ENCODE measurements around the gene CSNK1D. TPM values are rescaled to one million over a fixed set of nuclear protein-coding genes. Genes with fewer than 3 reads are reported as not detected.

The CSNK1D gene
- total and polyA plus RNA-seq, 10 of the 15 experiments (the other 5 are each of a cell fraction or from before 2014, with no cell fraction given), result 5.7 to 105 (median 58.1) TPM

- TF ChIP-seq ZNF687 (IDR thresholded peaks at IDR 0.05) (peak; percentile 92), MEF2A (IDR thresholded peaks at IDR 0.05; ENCODE audit: insufficient read depth, low read depth, low read length) (0 out of 2 replicates have a peak, but pooled peaks have one; percentile 16), IKZF1 (conservative IDR thresholded peaks at IDR 0.05) (peak; percentile 91), MTA3 (IDR thresholded peaks at IDR 0.05; ENCODE audit: borderline replicate concordance, low read length) (0 out of 2 replicates have a peak, but pooled peaks have one; percentile 34), E4F1 (IDR thresholded peaks at IDR 0.05; ENCODE audit: borderline replicate concordance, partially characterized antibody) (peak; percentile 40), NFIC (IDR thresholded peaks at IDR 0.05; ENCODE audit: low read depth, low read length) (peak; percentile 35; the same call in 1 of the 2 replicates), MAX (IDR thresholded peaks at IDR 0.05; ENCODE audit: low read depth, low read length) (0 out of 2 replicates have a peak, but pooled peaks have one; percentile 0), STAT3 (IDR thresholded peaks at IDR 0.05; ENCODE audit: low read depth, low read length) (peak; percentile 58; the same call in 1 of the 2 replicates), NRF1 (conservative IDR thresholded peaks at IDR 0.05; ENCODE audit: low read depth, low read length) (0 out of 2 replicates have a peak, but pooled peaks have one; percentile 10), BCL3 (IDR thresholded peaks at IDR 0.05; ENCODE audit: borderline replicate concordance, insufficient read depth, low read depth, low read length, poor library complexity, severe bottlenecking) (peak; percentile 40), CREM (IDR thresholded peaks at IDR 0.05; ENCODE audit: low read depth) (peak; percentile 97), NR2C1 (IDR thresholded peaks at IDR 0.05) (no peak), SREBF1 (IDR thresholded peaks at IDR 0.05; ENCODE audit: low read length) (0 out of 2 replicates have a peak, but pooled peaks have one; percentile 8), ZNF592 (IDR thresholded peaks at IDR 0.05) (peak; percentile 60; the same call in 1 of the 2 replicates)
Measured at GRCh38 chr17:82297714-82298537, 24.4 kb upstream of the CSNK1D start (continued).

Data from GM12878 (cell line).